ENCODE data around the gene GNLY. TPM values are rescaled to one million over a fixed set of nuclear protein-coding genes. Genes with fewer than 3 reads are reported as not detected.

The GNLY gene
- total and polyA plus RNA-seq, 2 of the 13 experiments (the other 11 are each of a cell fraction or from before 2014, with no cell fraction given) = not detected

DNA sequence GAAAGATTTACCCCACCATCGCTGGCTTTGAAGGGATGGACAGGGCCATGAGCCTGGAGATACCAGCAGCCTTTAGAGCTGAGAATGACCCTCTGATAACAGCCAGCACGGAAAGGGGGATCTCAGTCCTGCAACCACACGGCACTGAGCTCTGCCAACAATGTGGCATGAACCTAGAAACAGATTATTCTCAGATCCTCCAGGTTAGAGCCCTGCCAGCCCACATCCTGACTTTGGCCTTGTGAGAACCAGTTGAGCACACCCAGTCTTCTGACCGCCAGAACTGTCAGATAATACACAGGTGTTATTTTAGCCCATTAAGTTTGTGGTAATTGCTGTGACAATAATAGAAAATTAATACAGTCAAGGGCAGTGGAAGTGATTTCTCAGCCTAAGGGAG is 9.4 kb upstream of the GNLY start:
- FAIRE-seq = no peak
- Histone ChIP-seq H2AFZ (ENCODE audit: low read length) (no peak overlapping the region), H3K4me2 (ENCODE audit: low read depth, low read length) (no peak overlapping the region), H3K27me3 (ENCODE audit: control insufficient read depth in 1 of 2, insufficient read depth in 2 of 2, low read length in 2 of 2) (peaks cover 0 to 23% of the 10 kb centered on the region in 2 experiments; a peak in 2 of 5 replicates), H3K79me2 (ENCODE audit: insufficient read depth, low read length) (no peaks in the 10 kb centered on the region), H3K9ac (ENCODE audit: insufficient read depth, low read depth, low read length) (no peak overlapping the region), H3K4me3 (replicated peaks in 1 of 3; ENCODE audit: insufficient read depth in 1 of 3, low read depth in 2 of 3, low read length in 3 of 3) (no peak overlapping the region), H3K36me3 (replicated peaks in 1 of 2; ENCODE audit: control insufficient read depth in 1 of 2, insufficient read depth in 2 of 2, low read length in 2 of 2) (no peaks in the 10 kb centered on the region), H3K27ac (ENCODE audit: extremely low read length, insufficient read depth, low read length) (no peak overlapping the region), H3K9me3 (ENCODE audit: low read length) (no peaks in the 10 kb centered on the region), H4K20me1 (ENCODE audit: insufficient read depth, low read length) (no peaks in the 10 kb centered on the region), H3K4me1 (ENCODE audit: insufficient read depth, low read length) (no peaks in the 10 kb centered on the region)
- in situ Hi-C loops (cut with HindIII; ENCODE audit: extremely low pct_ligation_motif_present, low pct_unique_long_range_greater_than_20kb) (no loop called here), intact Hi-C loops (cut with micrococcal nuclease; ENCODE audit: unreplicated experiment) (no loop called here)
- ATAC-seq = no peak; the same call in 1 of the 3 replicates
- POLR2A ChIA-PET = no interaction called here
- BruUV-seq (replicated peaks) = no TSS peak
- 10% methylated on average over 4 of the region's 4 CpGs for WGBS (ENCODE audit: low lambda C conversion rate)
- CTCF ChIA-PET (ENCODE audit: low intra/inter-chr PET ratio, low total read pairs) = no interaction called here
- DNase-seq (ENCODE audit: low spot score) = no peak
- TF ChIP-seq ZNF775 (CRISPR knock-in tag; IDR thresholded peaks at IDR 0.05; ENCODE audit: borderline replicate concordance) (no peak), KLF6 (CRISPR knock-in tag; IDR thresholded peaks at IDR 0.05) (no peak), LCORL (IDR thresholded peaks at IDR 0.05) (no peak), LCORL (CRISPR knock-in tag; IDR thresholded peaks at IDR 0.05) (no peak), SRSF1 (optimal IDR thresholded peaks at IDR 0.05; ENCODE audit: low read depth, low read length) (no peak), ZNF879 (CRISPR knock-in tag; IDR thresholded peaks at IDR 0.05) (no peak), NRL (CRISPR knock-in tag; IDR thresholded peaks at IDR 0.05; ENCODE audit: borderline replicate concordance) (no peak), AHR (CRISPR knock-in tag; IDR thresholded peaks at IDR 0.05) (no peak)
- TF ChIP-seq, protein P1, sequence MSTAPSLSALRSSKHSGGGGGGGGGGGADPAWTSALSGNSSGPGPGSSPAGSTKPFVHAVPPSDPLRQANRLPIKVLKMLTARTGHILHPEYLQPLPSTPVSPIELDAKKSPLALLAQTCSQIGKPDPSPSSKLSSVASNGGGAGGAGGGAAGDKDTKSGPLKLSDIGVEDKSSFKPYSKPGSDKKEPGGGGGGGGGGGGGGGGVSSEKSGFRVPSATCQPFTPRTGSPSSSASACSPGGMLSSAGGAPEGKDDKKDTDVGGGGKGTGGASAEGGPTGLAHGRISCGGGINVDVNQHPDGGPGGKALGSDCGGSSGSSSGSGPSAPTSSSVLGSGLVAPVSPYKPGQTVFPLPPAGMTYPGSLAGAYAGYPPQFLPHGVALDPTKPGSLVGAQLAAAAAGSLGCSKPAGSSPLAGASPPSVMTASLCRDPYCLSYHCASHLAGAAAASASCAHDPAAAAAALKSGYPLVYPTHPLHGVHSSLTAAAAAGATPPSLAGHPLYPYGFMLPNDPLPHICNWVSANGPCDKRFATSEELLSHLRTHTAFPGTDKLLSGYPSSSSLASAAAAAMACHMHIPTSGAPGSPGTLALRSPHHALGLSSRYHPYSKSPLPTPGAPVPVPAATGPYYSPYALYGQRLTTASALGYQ (CRISPR knock-in tag; IDR thresholded peaks at IDR 0.05) = no peak
- TF ChIP-seq, protein P2, sequence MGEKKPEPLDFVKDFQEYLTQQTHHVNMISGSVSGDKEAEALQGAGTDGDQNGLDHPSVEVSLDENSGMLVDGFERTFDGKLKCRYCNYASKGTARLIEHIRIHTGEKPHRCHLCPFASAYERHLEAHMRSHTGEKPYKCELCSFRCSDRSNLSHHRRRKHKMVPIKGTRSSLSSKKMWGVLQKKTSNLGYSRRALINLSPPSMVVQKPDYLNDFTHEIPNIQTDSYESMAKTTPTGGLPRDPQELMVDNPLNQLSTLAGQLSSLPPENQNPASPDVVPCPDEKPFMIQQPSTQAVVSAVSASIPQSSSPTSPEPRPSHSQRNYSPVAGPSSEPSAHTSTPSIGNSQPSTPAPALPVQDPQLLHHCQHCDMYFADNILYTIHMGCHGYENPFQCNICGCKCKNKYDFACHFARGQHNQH (CRISPR knock-in tag; IDR thresholded peaks at IDR 0.05) = no peak
- TF ChIP-seq, protein P3, sequence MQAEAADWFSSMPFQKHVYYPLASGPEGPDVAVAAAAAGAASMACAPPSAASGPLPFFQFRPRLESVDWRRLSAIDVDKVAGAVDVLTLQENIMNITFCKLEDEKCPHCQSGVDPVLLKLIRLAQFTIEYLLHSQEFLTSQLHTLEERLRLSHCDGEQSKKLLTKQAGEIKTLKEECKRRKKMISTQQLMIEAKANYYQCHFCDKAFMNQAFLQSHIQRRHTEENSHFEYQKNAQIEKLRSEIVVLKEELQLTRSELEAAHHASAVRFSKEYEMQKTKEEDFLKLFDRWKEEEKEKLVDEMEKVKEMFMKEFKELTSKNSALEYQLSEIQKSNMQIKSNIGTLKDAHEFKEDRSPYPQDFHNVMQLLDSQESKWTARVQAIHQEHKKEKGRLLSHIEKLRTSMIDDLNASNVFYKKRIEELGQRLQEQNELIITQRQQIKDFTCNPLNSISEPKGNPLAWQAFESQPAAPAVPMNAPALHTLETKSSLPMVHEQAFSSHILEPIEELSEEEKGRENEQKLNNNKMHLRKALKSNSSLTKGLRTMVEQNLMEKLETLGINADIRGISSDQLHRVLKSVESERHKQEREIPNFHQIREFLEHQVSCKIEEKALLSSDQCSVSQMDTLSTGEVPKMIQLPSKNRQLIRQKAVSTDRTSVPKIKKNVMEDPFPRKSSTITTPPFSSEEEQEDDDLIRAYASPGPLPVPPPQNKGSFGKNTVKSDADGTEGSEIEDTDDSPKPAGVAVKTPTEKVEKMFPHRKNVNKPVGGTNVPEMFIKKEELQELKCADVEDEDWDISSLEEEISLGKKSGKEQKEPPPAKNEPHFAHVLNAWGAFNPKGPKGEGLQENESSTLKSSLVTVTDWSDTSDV (CRISPR knock-in tag; IDR thresholded peaks at IDR 0.05) = no peak
- TF ChIP-seq, protein P4, sequence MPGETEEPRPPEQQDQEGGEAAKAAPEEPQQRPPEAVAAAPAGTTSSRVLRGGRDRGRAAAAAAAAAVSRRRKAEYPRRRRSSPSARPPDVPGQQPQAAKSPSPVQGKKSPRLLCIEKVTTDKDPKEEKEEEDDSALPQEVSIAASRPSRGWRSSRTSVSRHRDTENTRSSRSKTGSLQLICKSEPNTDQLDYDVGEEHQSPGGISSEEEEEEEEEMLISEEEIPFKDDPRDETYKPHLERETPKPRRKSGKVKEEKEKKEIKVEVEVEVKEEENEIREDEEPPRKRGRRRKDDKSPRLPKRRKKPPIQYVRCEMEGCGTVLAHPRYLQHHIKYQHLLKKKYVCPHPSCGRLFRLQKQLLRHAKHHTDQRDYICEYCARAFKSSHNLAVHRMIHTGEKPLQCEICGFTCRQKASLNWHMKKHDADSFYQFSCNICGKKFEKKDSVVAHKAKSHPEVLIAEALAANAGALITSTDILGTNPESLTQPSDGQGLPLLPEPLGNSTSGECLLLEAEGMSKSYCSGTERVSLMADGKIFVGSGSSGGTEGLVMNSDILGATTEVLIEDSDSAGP (CRISPR knock-in tag; IDR thresholded peaks at IDR 0.05; ENCODE audit: borderline replicate concordance) = no peak
- TF ChIP-seq, protein P5, sequence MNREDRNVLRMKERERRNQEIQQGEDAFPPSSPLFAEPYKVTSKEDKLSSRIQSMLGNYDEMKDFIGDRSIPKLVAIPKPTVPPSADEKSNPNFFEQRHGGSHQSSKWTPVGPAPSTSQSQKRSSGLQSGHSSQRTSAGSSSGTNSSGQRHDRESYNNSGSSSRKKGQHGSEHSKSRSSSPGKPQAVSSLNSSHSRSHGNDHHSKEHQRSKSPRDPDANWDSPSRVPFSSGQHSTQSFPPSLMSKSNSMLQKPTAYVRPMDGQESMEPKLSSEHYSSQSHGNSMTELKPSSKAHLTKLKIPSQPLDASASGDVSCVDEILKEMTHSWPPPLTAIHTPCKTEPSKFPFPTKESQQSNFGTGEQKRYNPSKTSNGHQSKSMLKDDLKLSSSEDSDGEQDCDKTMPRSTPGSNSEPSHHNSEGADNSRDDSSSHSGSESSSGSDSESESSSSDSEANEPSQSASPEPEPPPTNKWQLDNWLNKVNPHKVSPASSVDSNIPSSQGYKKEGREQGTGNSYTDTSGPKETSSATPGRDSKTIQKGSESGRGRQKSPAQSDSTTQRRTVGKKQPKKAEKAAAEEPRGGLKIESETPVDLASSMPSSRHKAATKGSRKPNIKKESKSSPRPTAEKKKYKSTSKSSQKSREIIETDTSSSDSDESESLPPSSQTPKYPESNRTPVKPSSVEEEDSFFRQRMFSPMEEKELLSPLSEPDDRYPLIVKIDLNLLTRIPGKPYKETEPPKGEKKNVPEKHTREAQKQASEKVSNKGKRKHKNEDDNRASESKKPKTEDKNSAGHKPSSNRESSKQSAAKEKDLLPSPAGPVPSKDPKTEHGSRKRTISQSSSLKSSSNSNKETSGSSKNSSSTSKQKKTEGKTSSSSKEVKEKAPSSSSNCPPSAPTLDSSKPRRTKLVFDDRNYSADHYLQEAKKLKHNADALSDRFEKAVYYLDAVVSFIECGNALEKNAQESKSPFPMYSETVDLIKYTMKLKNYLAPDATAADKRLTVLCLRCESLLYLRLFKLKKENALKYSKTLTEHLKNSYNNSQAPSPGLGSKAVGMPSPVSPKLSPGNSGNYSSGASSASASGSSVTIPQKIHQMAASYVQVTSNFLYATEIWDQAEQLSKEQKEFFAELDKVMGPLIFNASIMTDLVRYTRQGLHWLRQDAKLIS (CRISPR knock-in tag; IDR thresholded peaks at IDR 0.05) = no peak
